ENCODE data around the gene TSPEAR.
"Not testable (repeated sequence)": the region's sequence is repeated elsewhere in the genome, so short reads cannot be mapped to it uniquely, and the experiment has no call there.

The TSPEAR gene

DNA sequence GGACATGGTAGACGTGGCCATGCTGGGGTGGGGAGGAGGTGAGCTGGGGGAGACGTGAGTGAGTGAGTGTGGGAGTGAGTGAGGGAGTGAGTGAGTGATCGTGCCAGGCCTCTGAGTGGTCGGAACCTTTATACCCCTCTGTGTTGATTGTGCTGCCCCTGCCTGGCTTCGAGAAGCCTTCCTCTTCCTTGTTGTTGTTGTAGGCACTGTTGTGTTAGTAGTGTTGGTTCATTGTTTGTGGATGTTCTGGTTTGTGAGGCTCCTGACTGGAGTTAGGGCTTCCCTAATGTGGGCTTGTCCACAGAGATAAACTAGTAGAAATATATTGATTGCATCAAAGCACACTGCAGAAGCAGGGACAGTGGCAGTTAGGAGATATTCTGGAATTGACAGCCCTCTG, 152.7 kb downstream of the TSPEAR start, which contains the start of gene KRTAP10-3:
Gene KRTAP10-3, minus strand, starts transcription at position 101 of the 400 bp plus-strand sequence. Its CDS starts 80 bp downstream, at position 21.
- Histone ChIP-seq H3K27me3 (ENCODE audit: insufficient read depth, low read length) (no peaks in the 10 kb centered on the region; the same call in 1 of the 2 replicates), H3K9me2 (ENCODE audit: low read depth, low read length) (no peaks in the 10 kb centered on the region), H3K79me2 (ENCODE audit: insufficient read depth, low read length) (no peaks in the 10 kb centered on the region), H4K20me1 (ENCODE audit: insufficient read depth, low read length) (no peaks in the 10 kb centered on the region), H3K36me3 (ENCODE audit: insufficient read depth, low read length) (no peaks in the 10 kb centered on the region), H3K4me1 (ENCODE audit: insufficient read depth, low read length, severe bottlenecking) (no peaks in the 10 kb centered on the region), H3K4me3 (ENCODE audit: low read depth, low read length, poor library complexity, severe bottlenecking) (no peak within 1 kb of the TSS), H3K27ac (ENCODE audit: low read depth, low read length, poor library complexity, severe bottlenecking) (no peak within 1 kb of the TSS), H2AFZ (ENCODE audit: low read length) (no peak within 1 kb of the TSS), H3K9me3 (ENCODE audit: low read length) (no peaks in the 10 kb centered on the region), H3K4me2 (ENCODE audit: low read length) (no peak within 1 kb of the TSS), H3F3A (ENCODE audit: insufficient read depth, low read length) (no peaks in the 10 kb centered on the region), H3K9ac (ENCODE audit: low read length) (no peak within 1 kb of the TSS)
- TF ChIP-seq, protein P1, sequence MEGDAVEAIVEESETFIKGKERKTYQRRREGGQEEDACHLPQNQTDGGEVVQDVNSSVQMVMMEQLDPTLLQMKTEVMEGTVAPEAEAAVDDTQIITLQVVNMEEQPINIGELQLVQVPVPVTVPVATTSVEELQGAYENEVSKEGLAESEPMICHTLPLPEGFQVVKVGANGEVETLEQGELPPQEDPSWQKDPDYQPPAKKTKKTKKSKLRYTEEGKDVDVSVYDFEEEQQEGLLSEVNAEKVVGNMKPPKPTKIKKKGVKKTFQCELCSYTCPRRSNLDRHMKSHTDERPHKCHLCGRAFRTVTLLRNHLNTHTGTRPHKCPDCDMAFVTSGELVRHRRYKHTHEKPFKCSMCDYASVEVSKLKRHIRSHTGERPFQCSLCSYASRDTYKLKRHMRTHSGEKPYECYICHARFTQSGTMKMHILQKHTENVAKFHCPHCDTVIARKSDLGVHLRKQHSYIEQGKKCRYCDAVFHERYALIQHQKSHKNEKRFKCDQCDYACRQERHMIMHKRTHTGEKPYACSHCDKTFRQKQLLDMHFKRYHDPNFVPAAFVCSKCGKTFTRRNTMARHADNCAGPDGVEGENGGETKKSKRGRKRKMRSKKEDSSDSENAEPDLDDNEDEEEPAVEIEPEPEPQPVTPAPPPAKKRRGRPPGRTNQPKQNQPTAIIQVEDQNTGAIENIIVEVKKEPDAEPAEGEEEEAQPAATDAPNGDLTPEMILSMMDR (IDR thresholded peaks at IDR 0.05; ENCODE audit: low read length), result no peak
- TF ChIP-seq EZH2 (IDR thresholded peaks at IDR 0.05; ENCODE audit: borderline replicate concordance, low read length), result no peak

DNA sequence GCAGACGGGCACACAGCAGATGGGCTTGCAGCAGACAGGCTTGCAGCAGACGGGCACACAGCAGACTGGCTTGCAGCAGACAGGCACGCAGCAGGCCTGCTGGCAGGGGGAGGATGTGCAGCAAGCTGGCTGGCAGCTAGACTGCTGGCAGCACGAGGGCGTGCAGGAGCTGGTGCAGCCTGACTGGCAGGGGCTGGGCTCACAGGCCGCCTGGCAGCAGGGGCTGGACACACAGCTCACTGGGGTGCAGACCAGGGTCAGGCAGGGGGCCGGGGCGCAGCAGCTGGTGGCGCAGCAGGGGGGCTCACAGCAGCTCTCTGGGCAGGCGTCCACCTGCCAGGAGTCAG, 153.1 kb downstream of the TSPEAR start:
- not testable (repeated sequence) for H4K20me1 ChIP-seq (ENCODE audit: insufficient read depth, low read length); H3K4me2 ChIP-seq (ENCODE audit: low read length); H3K79me2 ChIP-seq (ENCODE audit: insufficient read depth, low read length); H3K4me3 ChIP-seq (ENCODE audit: low read depth, low read length, poor library complexity, severe bottlenecking); H3K9me3 ChIP-seq (ENCODE audit: low read length); H3K27me3 ChIP-seq (ENCODE audit: insufficient read depth, low read length); H3K4me1 ChIP-seq (ENCODE audit: insufficient read depth, low read length, severe bottlenecking); H3K36me3 ChIP-seq (ENCODE audit: insufficient read depth, low read length); H3F3A ChIP-seq (ENCODE audit: insufficient read depth, low read length); H3K9ac ChIP-seq (ENCODE audit: low read length); H3K27ac ChIP-seq (ENCODE audit: low read depth, low read length, poor library complexity, severe bottlenecking); H3K9me2 ChIP-seq (ENCODE audit: low read depth, low read length); H2AFZ ChIP-seq (ENCODE audit: low read length)

DNA sequence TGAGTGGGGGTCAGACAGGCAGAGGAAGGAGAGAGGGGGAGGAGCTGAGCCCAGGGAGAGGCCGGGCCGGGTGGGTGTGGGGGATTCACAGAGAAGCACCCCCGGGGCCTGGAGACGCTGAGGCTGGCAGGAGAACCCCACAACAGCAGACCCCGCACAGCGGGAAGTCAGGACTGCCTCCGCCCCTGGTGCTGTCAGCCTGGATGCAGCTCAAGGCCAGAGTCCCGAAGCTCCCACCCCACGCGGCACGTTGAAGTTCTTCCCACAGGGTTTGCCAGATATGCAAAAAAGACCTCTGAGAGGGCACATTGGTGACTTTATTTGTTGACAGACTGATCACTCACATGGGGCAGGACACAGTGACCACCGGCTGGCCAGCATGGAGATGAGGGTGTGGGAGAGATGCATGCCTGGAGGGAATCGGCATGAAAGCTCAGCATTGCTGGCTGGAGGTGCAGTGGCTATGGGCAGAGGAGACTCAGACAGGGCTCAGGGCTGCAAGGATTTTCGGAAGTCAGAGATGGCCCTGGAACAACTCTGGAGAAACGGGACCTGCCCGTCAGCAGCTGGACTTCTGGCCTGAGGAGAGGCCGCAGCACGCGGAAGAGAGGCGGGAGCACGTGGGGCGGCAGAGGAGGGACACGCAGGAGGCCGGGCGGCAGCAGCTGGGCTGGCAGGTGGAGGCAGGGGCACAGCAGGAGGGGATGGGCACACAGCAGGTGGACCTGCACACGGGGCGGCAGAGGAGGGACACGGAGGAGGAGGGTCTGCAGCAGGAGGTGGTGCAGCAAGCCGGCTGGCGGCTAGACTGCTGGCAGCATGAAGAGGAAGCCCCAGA, 153.7 kb downstream of the TSPEAR start:
- Histone ChIP-seq H2AFZ (ENCODE audit: low read length) (no peak overlapping the region), H3F3A (ENCODE audit: insufficient read depth, low read length) (no peaks in the 10 kb centered on the region), H3K79me2 (ENCODE audit: insufficient read depth, low read length) (no peaks in the 10 kb centered on the region), H4K20me1 (ENCODE audit: insufficient read depth, low read length) (no peaks in the 10 kb centered on the region), H3K4me3 (ENCODE audit: low read depth, low read length, poor library complexity, severe bottlenecking) (no peak overlapping the region), H3K27ac (ENCODE audit: low read depth, low read length, poor library complexity, severe bottlenecking) (no peak overlapping the region), H3K4me2 (ENCODE audit: low read length) (no peak overlapping the region), H3K36me3 (ENCODE audit: insufficient read depth, low read length) (no peaks in the 10 kb centered on the region), H3K4me1 (ENCODE audit: insufficient read depth, low read length, severe bottlenecking) (no peaks in the 10 kb centered on the region), H3K27me3 (ENCODE audit: insufficient read depth, low read length) (no peaks in the 10 kb centered on the region; the same call in 1 of the 2 replicates), H3K9me2 (ENCODE audit: low read depth, low read length) (no peaks in the 10 kb centered on the region), H3K9ac (ENCODE audit: low read length) (no peak overlapping the region), H3K9me3 (ENCODE audit: low read length) (no peaks in the 10 kb centered on the region)
- TF ChIP-seq EZH2 (IDR thresholded peaks at IDR 0.05; ENCODE audit: borderline replicate concordance, low read length), result no peak
- TF ChIP-seq, protein P1 (IDR thresholded peaks at IDR 0.05; ENCODE audit: low read length), result no peak

DNA sequence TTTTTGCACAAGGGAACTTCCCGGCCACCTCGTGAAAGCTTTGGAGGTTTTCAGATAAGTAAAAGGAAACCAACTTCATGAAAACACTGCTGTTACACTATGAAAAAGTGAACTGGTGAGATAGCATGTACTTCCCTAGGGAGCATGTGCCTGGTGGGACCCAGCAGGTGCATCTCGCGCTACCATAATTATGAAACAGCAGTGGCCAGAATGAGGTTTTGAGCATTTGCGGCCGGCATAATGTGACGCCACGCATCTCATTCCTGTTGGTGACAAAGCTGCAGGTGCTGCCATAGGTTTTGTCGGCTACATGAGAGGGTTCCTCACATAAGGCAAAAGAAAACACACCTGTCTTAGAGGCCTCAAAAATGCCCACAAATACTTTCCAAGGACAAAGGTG, 154.5 kb downstream of the TSPEAR start:
- H3K79me2 ChIP-seq (ENCODE audit: insufficient read depth, low read length), result no peaks in the 10 kb centered on the region
- H3K9me3 ChIP-seq (ENCODE audit: low read length), result no peaks in the 10 kb centered on the region
- H3K9ac ChIP-seq (ENCODE audit: low read length), result no peak overlapping the region
- H3K4me2 ChIP-seq (ENCODE audit: low read length), result no peak overlapping the region
- H4K20me1 ChIP-seq (ENCODE audit: insufficient read depth, low read length), result no peaks in the 10 kb centered on the region
- H3K36me3 ChIP-seq (ENCODE audit: insufficient read depth, low read length), result no peaks in the 10 kb centered on the region
- no peaks in the 10 kb centered on the region for H3F3A ChIP-seq (ENCODE audit: insufficient read depth, low read length)
- H3K9me2 ChIP-seq (ENCODE audit: low read depth, low read length), result no peaks in the 10 kb centered on the region
- TF ChIP-seq, protein P1 (IDR thresholded peaks at IDR 0.05; ENCODE audit: low read length), result no peak
- no peak for TF ChIP-seq EZH2 (IDR thresholded peaks at IDR 0.05; ENCODE audit: borderline replicate concordance, low read length)
- no peak overlapping the region for H3K4me3 ChIP-seq (ENCODE audit: low read depth, low read length, poor library complexity, severe bottlenecking)
- H3K27me3 ChIP-seq (ENCODE audit: insufficient read depth, low read length), result no peaks in the 10 kb centered on the region; the same call in 1 of the 2 replicates
- no peak overlapping the region for H3K27ac ChIP-seq (ENCODE audit: low read depth, low read length, poor library complexity, severe bottlenecking)
- no peaks in the 10 kb centered on the region for H3K4me1 ChIP-seq (ENCODE audit: insufficient read depth, low read length, severe bottlenecking)
- H2AFZ ChIP-seq (ENCODE audit: low read length), result no peak overlapping the region
